HT1080 (cell line): ENCODE data around the gene FANCD2. TPM values are rescaled to one million over a fixed set of nuclear protein-coding genes. Genes with fewer than 3 reads are reported as not detected.
A peak's percentile ranks its signal among the peaks of the same experiment; 100 is the strongest.
"Not testable (repeated sequence)": the region's sequence is repeated elsewhere in the genome, so short reads cannot be mapped to it uniquely, and the experiment has no call there.

Experiments used
- DNase-seq: peaks from one replicate; pipeline ENCODE4 v3.0.0-alpha.2; 2015; ENCODE audit warnings: low read depth
- polyA plus RNA-seq, 2 experiments: library from polyadenylated mRNA; depleted of rRNA; stranded (reverse); fragments of >200 nt; gene quantifications; 2 replicates each; pipeline ENCODE4 v1.2.3, GENCODE V29; 2015
- total RNA-seq: library from RNA; depleted of rRNA; stranded (reverse); fragments of >200 nt; shearing (Covaris generic); gene quantifications from 2 replicates; pipeline ENCODE4 v1.2.3, GENCODE V29; 2014; rRNA removed

FANCD2 gene
- total RNA-seq = 31.1 and 33.2 TPM in 2 replicates
- polyA plus RNA-seq (2015; cell fraction: cytosol; rRNA removed) = 14.8 and 18.4 TPM in 2 replicates
- polyA plus RNA-seq (2015; cell fraction: nucleus; rRNA removed) = 93.2 and 141 TPM in 2 replicates

GRCh38 chr3:10026084-10026890, at the start of gene FANCD2:
FANCD2 (plus strand) TSS chr3:10026437; CDS start chr3:10028658, 2,221 bp downstream.
- peak; percentile 89 for DNase-seq

DNA sequence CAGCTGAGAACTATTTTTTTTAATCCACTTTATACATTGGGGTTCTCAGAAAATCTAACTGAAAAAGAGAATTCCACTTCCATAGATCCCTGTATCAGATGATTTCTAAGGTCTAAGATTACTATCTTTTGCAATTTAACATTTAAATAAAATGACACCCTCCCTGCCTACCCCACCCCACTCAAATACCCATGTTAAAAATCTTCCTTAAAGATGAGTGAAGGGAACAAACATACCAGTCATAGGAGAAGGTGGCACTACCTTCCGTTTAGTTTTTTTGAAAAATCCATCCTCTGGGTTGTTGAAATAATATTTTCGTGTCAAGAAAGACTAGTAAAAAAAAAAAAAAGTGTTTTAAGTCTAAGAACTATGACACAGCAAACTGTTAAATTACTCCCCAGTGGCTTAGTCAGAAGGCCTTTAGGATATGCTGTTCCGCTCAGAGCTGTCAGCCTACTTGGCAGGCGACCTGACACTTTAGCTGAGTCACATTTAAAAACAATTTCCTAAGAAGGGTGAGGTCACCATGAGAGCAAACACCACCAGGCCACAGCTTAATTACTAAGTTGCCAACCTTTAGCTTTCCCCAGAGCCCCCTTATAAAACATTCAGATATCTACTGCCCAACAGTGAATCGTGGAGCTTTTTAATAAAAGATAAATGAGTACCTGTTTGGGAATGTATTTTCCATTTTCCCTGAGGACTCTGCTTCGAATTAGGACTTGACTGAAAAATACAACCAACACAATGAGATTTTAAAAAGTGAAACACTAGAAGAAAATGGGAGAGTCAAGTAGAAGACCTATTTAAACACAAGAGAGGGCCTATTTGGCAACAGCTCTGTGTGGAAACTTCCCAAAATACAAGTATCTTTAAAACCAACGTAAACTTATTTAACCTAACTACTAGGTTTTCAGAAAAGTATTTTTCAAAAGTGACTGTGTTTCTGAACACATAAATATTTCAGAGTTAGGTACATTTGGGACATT, 49.2 kb upstream of the FANCD2 start:
- peak; percentile 97 for DNase-seq

GRCh38 chr3:9978710-9979305, 47.4 kb upstream of the FANCD2 start:
- DNase-seq = no peak

DNA sequence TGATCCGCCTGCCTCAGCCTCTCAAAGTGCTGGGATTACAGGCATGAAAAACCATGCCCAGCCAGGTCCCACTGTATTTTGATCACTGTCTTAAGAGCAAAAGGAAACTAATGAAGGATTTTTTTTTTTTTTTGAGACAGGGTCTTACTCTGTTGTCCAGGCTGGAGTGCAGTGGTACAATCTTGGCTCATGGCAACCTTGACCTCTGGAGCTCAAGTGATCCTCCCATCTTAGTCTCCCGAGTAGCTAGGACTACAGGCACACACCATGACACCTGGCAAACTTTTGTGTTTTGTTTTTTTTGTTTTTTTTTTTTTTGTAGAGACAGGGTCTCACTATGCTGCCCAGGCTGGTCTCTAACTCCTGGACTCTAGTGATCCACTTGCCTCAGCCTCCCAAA, 46.0 kb upstream of the FANCD2 start:
- no peak for DNase-seq

DNA sequence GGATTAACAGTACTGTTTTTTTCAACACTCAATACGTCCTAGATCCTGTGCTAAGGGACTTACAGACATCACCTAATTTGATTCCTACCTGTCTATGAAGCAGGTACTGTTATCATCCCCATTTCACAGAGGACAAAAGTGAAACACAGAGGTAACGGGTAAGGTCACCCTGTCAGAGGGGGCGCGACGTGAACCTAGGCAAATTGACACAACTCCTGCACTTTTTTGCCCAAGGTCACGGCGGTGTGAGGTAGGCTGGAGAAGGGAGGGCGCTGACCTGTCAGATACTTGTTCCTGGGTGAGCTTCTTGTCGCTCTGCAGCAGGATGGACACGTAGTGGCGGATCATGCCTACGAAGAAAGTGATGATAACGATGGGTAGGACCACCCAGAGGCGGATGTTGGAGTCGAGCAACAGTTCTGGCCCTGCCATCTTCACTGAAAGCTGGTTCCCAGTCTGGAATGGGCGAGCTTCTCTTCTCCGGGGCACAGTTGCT, 40.0 kb upstream of the FANCD2 start:
- DNase-seq = no peak

DNA sequence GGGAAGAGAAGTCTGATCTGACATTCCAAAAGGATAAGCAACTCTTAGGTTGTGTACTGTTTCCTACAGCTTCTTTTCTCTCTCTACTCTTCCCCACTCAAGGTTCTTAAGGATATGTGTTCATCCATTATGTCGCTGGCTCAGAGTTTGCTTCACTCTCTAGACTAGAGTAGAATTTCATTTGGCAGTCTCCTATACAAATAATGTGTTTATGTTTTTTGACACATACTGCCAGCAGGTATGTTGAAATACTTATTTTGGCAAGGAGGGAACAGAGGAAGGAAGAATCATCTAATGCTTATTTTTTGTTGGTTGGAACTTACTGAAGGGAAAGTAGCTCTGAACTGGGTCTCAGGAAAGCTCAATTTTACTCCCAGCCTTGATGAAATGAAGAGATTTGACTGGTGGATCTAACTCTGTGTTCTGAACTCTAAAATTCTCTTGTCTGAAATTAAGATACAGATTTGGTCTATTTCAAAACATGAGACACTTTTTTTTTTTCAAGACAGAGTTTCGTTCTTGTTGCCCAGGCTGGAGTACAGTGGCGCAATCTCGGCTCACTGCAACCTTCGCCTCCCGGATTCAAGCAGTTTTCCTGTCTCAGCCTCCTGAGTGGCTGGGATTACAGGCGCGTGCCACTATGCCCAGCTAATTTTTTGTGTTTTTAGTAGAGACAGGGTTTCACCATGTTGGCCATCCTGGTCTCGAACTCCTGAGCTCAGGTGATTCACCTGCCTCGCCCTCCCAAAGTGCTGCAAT, 32.0 kb upstream of the FANCD2 start:
- DNase-seq = no peak

GRCh38 chr3:10000686-10001085, 25.6 kb upstream of the FANCD2 start:
- DNase-seq = no peak

GRCh38 chr3:10002951-10003350, 23.3 kb upstream of the FANCD2 start:
- DNase-seq = no peak

GRCh38 chr3:10004506-10004905, 21.7 kb upstream of the FANCD2 start:
- DNase-seq = no peak

GRCh38 chr3:10004960-10005564, 21.2 kb upstream of the FANCD2 start:
- DNase-seq = no peak

DNA sequence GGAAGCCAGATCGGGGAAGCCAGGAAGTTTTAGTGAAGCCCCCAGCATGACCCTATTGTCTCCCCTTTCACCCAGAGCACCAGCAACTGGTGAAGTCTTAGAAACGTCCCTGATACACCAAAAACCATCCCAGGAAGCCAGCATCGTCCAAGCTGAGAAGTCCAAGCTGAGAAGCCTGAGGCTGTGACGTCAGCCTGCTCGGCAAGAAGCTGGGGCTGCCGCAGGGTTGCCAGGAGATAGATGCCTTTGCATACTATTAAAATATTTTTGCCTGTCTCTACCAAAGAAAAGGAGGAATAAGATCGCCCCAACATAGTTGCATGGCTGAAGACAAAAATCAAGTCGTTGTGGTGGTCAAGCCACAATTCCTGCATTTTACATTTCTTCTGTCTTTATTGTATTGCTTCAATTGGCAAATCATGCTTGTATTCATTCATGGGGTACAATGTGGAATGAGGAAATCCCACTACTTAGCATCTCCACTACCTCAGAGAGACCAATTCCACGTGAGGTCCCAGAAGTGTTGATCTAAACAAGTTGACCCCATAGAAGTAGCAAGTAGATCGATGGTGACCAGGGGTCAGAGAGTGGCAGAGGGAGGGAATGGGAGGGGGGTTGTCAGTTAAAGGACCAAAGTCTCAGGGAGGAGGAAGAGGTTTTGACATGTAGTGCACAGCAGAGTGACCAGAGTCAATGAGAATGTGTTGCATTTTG, 20.0 kb upstream of the FANCD2 start:
- DNase-seq = no peak

DNA sequence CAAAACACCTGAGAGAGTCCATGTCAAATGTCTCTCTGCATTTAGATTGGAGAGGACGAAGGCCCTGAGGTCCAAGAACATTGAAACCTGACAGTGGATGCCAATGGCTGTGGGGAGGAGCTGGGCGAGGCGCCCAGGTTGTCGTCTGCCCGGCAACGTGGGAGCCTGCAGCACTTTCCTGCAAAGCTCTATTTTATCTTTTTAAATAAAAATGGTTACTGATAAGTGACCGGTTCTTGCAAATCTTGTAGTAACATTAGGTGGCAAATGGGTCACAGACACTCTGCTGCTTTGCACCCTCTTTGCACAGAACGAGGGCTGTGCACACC, 19.5 kb upstream of the FANCD2 start:
- DNase-seq = no peak

- no peak for DNase-seq
Measured at GRCh38 chr3:10007126-10007782, 19.0 kb upstream of the FANCD2 start.

- DNase-seq = not testable (repeated sequence)
Measured at GRCh38 chr3:10008216-10008587, 18.0 kb upstream of the FANCD2 start.

GRCh38 chr3:10008588-10009344, 17.5 kb upstream of the FANCD2 start:
- DNase-seq = peak; percentile 47

DNA sequence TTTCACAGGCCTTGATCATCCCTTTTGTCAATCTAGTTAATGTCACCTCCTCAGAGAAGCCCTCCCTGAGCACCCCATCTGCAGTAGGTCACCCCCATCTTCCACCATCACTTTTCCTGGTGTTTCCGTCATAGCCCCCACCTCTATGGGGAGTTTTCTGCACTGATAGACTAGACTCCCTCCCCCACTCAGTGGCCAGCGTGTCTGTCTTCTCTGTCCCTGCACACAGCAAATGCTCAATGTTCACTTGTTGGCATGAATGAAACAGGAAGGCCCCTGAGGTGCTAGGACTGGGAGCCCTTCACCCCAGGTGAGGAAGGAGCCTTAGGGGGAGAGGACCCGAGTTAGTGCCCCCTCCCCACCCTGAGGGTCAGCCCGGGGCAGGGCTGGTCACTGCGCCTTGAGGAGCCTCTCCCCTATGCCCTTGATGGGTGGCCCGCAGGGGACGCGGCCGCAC, 15.8 kb upstream of the FANCD2 start:
- DNase-seq = no peak

- peak; percentile 84 for DNase-seq
Measured at GRCh38 chr3:10010878-10011465, 15.3 kb upstream of the FANCD2 start.

DNA sequence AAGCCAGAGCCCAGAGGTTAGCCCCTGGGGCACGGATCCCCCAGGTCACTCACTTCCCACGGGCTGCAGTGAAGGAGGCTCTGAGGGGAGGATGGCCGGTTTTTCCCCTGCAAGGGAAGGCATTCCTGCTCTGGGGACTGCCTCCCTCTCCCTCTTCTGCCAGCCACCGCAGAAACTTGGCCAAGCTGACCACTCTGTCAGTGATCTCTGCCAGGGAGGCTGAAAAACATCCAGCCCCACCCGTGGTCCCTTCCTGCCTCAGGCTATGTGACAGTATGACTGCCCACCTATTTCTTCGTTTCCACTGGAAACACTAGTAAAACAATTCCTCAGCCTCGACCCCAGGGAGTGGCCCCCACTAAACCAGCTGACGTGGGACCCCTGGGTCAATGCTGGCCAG, 14.6 kb upstream of the FANCD2 start:
- DNase-seq = no peak
